Inferior parietal cortex (tissue), 1 donor: ENCODE measurements around the gene TNIK.
A peak's percentile ranks its signal among the peaks of the same experiment; 100 is the strongest.
"Not testable (repeated sequence)": the region's sequence is repeated elsewhere in the genome, so short reads cannot be mapped to it uniquely, and the experiment has no call there.

Source experiments
- DNase-seq: peaks from one replicate; pipeline ENCODE4 v3.0.0-alpha.2; 2016; ENCODE audit errors: extremely low spot score

The TNIK gene

GRCh38 chr3:171384101-171384891 is 75.9 kb downstream of the TNIK start:
- DNase-seq: no peak

DNA sequence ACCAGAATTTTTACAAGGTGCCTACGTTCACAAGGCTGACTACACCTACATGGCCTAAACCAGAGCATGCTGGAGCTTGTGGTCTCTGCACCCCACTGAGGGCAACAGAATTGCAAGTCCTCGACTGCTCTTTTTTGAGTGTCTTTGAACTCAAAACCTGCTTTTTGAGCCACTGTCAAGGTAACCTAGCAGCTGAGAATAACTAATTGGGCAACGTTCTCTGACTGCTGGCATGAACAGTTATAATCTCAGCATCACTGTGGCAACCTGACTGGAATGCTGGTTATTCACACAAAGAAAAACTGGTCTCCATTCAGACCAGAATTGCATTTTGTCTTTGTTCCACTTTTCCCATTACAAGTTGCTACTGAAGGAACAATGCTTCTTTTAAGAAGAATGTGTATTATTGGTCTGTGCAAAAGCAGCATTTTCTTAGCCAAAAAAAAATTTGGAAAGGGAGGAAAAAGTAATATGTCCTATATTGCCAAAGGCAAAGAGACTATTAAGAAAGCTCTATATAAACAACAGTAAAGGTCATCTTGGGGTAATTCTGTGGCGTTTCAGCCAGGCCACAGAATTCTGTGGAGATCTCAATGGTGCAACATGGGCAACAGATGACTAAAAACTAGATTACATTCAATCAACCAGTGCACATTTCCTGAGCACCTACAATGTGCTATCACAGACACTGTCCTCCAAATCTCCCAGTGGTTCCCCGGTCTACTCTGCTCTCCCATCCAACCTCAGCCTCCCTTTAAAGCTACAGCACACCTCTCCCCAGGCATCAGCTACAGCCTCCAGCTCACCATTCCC is 76.8 kb downstream of the TNIK start:
- peak; percentile 50 for DNase-seq

GRCh38 chr3:171382347-171382746 is 77.9 kb downstream of the TNIK start:
- not testable (repeated sequence) for DNase-seq

DNA sequence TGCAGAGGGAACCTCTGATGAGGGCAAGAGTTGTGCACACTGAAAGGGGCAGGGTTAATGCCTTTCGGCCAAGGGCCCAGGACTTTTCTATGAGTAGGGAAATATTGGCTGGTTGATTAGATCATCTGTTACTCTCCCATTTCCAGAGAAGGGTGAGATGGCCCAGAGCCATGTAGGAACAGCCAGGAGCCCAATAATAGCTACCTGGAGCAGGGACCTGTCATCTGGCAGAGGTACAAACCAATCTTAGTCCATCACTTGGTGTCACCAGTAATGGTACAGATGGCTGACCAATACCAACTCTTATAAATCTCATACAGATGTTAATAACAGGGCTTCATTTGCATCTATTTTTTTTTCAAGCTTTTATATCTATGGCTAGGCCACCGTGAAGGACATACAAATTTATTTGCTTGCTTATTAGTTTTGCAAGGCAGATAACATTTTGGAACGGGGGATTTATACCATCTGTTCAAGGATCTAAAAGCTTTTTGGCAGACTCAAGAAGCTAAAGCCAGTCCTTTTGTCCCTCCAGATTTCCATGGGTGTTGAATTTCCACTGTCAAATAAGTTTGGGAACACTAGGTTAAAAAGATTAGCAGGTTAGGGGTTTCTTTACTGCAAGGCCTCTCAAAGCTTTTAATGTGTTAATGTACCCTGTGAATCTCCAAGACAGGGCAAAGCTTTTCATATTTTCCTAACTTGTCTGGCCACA is 79.3 kb downstream of the TNIK start:
- DNase-seq: no peak

DNA sequence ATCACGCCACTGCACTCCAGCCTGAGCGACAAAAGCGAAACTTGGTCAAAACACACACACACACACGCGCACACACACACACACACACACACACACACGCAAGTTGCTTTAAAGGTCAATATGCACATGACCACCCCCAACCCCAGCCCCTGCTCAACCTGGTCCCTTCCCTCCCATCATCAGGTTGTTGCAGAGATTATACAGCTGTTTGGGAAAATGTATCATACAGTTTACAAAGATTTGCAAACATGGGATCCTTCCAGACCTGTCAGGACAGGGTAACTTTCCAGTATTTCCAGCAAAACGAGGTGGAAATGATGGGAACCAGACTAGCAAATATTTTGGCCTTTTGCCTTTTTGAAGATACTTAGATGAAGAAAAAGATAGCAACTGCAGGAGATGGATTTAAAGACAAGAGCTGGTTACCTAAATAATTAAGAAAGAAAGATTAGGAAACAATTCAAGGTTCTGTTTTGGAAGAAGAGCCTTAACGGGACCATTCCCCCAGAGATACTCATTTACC is 80.2 kb downstream of the TNIK start:
- DNase-seq: no peak

DNA sequence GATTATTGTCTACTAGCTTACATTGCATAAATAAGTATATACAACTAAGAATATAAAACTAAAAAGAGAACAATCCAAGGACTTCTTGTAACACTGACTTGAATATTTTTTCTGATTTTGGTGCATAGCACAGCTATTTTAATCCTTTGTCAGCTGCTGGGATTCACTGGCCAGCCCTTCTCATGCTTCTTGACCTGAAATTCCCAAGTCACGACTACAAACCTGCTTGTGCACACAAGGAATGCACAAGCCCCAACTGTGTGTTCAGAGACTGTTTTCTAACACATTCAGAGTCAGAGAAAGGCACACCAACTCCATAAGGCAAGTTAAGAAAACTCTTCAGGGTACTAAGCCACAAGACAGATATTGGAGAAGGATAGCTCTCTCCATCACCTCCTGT is 80.9 kb downstream of the TNIK start:
- no peak for DNase-seq

DNA sequence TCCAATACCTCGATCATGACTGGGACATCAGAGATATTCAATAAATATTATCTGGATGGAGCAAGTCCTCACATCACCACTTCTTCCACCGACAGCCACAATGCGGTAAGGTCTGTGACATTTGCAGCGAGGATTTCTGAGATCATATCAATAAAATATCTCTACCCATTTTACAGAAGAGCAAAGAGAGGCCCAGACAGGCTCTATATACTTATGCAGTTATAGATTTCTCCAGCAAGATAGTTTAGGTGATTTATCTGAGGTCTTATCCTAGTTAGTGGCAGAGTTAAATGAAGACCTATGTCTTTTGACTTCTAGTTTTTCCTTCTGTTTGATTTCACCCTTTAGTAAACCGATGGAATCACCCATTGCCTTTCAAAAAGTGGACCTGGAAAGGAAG is 81.6 kb downstream of the TNIK start:
- DNase-seq: no peak

- DNase-seq: no peak
These were observed 82.3 kb downstream of the TNIK start for GRCh38 chr3:171377859-171378258.

GRCh38 chr3:171376596-171376947 is 83.6 kb downstream of the TNIK start:
- no peak for DNase-seq

GRCh38 chr3:171375666-171376595 is 84.3 kb downstream of the TNIK start:
- DNase-seq: peak; percentile 38

GRCh38 chr3:171374661-171375285 is 85.4 kb downstream of the TNIK start:
- no peak for DNase-seq

DNA sequence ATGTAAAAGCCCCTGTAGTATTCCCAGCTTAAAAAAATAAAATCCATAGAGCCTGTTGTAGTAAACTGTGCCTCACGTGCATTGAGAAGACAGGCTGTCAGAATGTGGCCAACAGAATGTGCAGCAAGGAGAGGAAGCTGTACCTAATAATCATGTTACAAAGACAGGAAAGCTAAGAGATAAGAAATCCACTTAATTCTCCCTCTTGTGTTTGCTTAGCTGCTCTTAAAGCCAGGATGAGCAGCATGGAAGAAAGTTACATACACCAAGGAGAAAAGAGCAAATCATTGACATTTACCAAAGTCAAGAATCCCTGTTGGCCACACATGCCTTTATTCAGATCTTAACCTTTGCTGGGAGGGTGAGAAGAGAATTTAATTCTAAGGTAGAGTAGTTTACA is 85.9 kb downstream of the TNIK start:
- DNase-seq: no peak

DNA sequence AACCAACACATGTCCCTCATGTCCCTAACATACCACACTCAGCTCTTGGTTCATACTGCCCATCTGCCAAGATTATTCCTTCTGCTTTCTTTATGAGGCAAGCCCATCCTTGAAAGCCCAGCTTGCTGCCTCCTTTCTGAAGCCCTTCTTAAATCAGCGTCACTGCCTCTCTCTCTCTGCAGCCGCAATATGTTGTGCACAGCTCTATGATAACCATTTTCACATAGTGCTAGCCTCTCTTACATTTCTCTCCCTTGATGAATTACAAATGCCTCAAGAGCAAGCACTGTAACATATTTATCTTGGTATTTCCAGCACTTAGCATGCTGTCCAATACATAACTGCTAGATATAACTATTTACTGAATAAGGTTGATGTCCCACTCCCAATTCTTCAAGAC is 86.5 kb downstream of the TNIK start:
- no peak for DNase-seq

DNA sequence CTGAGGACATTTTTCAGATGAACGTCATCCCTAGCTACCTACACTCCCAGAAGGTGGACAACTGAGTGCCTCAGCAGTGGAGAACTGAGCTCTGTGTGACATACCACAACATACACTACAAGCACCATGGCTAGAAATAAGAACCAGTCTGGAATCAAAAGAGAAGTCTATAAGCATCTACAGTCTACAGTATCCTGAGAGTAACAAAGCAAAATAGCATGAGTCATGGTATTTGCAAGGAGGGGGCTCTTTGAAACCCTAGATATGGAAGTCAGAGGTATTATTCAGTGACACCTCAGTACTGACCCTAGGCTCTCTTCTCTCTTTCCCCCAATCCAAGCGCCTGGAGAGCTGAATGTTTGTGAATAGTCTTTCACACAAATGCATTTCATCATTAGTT is 87.5 kb downstream of the TNIK start:
- DNase-seq: no peak

DNA sequence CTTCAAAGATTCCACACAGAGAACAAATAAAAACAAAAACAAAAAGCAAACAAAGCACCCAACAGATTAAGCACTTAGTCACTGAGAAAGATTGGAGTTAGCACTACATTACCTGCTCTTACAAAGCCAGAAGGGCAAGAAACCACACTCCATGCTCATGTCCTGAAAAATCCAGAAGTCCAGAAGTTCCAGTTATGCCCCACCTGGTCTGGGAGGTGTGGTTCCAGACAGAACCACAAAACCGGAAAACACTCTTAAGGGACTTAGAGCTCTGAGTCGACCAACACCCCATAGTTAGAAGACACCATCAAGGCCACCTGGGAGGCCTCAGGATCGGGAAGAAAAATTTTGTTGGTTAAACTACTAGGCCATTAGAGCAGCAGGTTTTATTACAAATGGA is 88.9 kb downstream of the TNIK start:
- no peak for DNase-seq

- no peak for DNase-seq
These were observed 91.0 kb downstream of the TNIK start for GRCh38 chr3:171369156-171369555.

DNA sequence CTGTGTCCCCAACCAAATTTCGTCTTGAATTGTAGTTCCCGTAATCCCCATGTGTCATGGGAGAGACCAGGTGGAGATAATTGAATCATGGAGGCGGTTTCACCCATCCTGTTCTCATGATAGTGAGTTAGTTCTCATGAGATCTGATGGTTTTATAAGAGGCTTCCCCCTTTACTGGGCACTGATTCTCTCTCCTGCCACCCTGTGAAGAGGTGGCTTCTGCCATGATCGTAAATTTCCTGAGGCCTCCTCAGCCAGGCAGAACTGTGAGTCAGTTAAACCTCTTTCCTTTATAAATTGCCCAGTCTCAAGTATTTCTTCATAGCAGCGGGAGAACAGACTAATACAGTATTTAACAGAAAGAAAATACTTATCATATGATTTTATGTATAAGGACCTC is 93.5 kb downstream of the TNIK start:
- DNase-seq: not testable (repeated sequence)

DNA sequence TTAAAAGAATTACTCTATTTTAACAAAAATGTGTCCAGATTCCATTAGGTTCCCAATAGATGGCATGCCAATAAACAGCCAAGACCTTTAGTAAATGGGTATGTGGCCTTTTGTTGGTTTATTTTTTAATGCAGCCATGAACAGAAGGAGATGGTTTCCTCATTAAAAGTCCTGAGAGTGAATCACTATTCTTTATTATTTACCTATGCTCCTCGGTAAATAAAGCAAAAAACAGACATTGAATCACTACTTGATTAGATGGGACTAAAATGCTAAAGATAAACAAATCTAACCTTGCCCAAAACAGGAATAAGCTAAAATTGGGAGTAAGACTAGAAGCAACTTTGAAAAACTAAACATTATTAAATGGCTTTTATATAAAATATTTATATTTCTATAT is 94.2 kb downstream of the TNIK start:
- DNase-seq: no peak

DNA sequence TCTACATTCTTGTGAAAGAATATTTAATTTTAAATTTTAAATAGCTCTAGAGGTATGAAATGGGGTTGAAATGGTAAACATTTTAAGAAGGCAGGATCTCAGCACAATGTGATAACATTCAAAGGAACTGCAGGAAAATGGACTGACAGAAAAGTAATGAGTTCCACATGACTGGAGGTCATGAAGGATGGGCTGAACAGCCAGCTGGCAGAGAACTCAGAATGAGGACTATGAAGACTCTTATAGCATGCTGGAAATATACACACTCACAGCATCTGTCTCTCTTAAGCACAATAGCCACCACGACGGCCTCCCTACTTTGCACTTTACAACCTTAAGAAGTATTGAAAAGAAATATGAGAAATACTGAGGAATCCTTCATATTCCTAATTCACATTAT is 94.7 kb downstream of the TNIK start:
- no peak for DNase-seq

DNA sequence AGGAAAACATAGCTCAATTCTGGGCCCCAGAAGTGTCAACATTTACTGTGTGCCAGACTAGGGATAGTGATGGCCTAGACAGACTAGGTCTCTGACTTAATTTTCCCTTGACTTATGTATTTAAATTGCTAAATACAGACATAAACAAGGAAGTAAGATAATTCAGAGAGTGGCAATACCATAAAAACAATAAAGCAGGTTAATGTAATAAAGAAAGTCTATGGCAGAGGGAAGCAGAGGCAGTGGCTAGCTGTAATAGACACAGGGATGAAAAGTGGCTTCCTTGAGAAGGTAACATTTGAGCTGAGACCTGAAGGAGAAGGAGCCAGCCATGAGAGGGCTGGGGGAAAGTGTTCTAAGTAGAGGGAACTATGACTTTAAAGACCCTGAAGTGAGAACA is 95.7 kb downstream of the TNIK start:
- DNase-seq: no peak

- DNase-seq: no peak
These were observed 97.0 kb downstream of the TNIK start for GRCh38 chr3:171363202-171363601.
